IPS-15b (cell line): ENCODE results near the gene HSD17B1.

Experiments
- H3K27me3 ChIP-seq: one replicate; pipeline ENCODE4 v1.6.1; 2013; ENCODE audit warnings: low read length; ENCODE audit not compliant: control insufficient read depth, insufficient read depth
- H3K36me3 ChIP-seq: one replicate; pipeline ENCODE4 v1.6.1; 2013; ENCODE audit warnings: low read length; ENCODE audit not compliant: control insufficient read depth, insufficient read depth
- H3K4me1 ChIP-seq: one replicate; pipeline ENCODE4 v1.6.1; 2013; ENCODE audit warnings: mild to moderate bottlenecking, low read length; ENCODE audit not compliant: control insufficient read depth, insufficient read depth
- H3K4me3 ChIP-seq: one replicate; pipeline ENCODE4 v1.5.1; 2013; ENCODE audit warnings: low read depth, low read length
- H3K9ac ChIP-seq: one replicate; pipeline ENCODE4 v1.6.1; 2013; ENCODE audit warnings: low read depth, mild to moderate bottlenecking, low read length
- H3K9me3 ChIP-seq: one replicate; pipeline ENCODE4 v1.6.1; 2013; ENCODE audit warnings: mild to moderate bottlenecking, low read length; ENCODE audit not compliant: control insufficient read depth, insufficient read depth

The HSD17B1 gene

GRCh38 chr17:42565523-42566214 lies 12.9 kb downstream of the HSD17B1 start:
- peaks cover 40% of the 10 kb centered on the region for H3K36me3 ChIP-seq
- H3K4me3 ChIP-seq, result no peak overlapping the region
- peaks cover 10% of the 10 kb centered on the region for H3K4me1 ChIP-seq
- H3K9me3 ChIP-seq, result no peaks in the 10 kb centered on the region
- H3K27me3 ChIP-seq, result no peaks in the 10 kb centered on the region
- no peak overlapping the region for H3K9ac ChIP-seq

DNA sequence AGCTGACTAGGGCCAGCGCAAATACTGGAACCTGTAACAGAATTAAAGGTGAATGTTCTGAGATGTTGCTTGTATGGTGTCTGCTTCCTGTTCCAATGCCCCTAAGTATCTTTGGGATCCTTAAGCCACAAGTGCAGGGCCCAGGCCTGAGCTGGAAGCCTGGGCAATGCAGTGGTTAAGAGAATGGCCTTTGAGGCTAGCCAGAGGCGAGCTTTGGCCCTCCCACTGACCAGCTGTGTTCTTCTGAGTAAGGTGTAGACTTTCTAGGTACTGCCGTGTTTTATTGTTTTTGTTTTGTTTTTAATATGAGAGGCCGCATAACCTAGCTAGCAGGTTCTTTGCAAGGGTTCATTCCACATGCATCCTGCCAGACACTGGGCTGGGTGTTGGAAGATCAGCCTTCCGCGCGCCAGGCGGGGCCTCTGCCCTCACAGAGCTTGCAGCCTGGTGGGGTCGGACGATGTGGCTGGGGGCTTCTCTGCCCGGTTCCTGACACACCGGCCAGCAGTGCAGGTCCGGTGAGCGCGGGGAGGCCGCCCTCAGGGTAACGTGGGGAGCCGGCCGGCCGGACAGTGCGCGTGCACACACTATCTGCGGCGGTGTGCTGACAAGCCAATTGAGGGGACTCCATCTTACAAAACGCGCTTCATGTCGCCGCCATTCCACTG lies 13.6 kb downstream of the HSD17B1 start:
- Histone ChIP-seq H3K27me3 (no peaks in the 10 kb centered on the region), H3K4me3 (peak overlapping the region; percentile 86), H3K36me3 (peaks cover 42% of the 10 kb centered on the region), H3K9me3 (no peaks in the 10 kb centered on the region), H3K9ac (peak overlapping the region; percentile 3), H3K4me1 (peaks cover 10% of the 10 kb centered on the region)

DNA sequence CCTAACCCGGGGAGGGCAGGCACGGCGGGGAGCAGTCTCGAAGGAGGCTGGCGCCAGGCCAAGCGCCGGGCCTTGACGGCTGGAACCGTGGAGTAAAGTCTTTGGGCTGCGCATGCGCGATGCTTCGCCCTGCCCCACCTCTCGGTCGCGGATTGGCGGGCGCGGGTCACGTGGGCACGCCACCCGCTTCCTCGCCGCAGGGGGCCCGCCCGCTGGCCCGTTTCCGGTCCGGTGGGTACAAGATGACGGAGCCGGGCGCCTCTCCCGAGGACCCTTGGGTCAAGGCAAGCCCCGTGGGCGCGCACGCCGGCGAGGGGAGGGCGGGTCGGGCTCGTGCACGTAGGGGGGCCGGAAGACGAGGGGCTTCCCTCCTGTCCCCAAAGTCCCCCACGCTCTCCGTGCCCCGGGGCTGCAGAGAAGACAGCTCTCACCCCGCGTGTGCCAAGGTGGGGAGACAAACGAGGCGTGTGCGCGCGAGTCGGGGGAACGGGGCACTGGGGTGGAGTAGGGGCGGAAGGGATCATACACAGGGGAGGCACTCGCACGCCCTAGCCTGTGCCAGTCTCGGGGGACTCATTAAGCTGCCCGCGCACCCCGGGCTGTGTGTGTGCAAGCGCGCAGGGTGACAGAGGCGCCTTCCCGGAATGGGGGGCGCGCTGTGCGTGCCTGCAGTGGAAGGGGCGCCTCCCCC lies 14.3 kb downstream of the HSD17B1 start, which contains the start of gene MLX:
Gene MLX, plus strand, starts transcription at position 218 of the 691 bp plus-strand sequence. Its CDS starts 25 bp downstream, at position 243.
- H3K4me1 ChIP-seq, result peaks cover 10% of the 10 kb centered on the region

DNA sequence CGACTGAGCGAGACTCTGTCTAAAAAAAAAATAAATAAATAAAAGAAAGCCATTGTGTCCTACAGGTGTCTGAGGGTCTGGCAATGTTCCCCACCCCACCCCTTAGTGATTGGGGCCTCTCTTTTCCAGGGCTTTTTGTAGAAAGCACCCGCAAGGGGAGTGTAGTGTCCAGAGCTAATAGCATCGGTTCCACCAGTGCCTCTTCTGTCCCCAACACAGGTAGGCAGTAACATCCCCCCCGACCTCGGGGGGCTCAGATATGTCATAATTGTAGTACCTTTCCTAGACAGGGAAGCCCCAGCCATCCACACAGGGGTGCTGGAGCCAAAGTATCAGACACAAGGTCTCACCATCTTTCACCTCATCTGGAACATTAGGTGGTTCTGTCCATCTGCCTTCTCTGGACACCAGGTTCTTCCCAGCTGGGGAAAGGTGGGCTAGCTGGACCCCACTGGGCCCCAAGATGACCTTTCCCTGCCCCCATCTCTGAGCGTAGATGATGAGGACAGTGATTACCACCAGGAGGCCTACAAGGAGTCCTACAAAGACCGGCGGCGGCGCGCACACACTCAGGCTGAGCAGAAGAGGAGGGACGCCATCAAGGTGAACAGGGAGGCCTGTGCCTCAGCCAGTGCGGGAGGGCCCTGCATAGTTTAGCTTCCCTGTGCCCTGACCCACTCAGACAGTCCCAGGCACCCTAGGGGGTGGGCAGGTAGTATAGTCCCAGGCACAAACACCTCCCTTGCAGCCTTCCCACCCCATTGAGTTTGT lies 15.8 kb downstream of the HSD17B1 start:
- Histone ChIP-seq H3K9ac (no peak overlapping the region), H3K9me3 (no peaks in the 10 kb centered on the region), H3K27me3 (no peaks in the 10 kb centered on the region), H3K4me3 (no peak overlapping the region), H3K4me1 (peaks cover 4% of the 10 kb centered on the region), H3K36me3 (peaks cover 57% of the 10 kb centered on the region)

More for the DNA sequence above, 14.3 kb downstream of the HSD17B1 start, which contains the start of gene MLX:
- Histone ChIP-seq H3K36me3 (peaks cover 49% of the 10 kb centered on the region), H3K9me3 (no peaks in the 10 kb centered on the region), H3K9ac (peak within 1 kb of the TSS; percentile 79), H3K4me3 (peak within 1 kb of the TSS; percentile 86), H3K27me3 (no peaks in the 10 kb centered on the region)

DNA sequence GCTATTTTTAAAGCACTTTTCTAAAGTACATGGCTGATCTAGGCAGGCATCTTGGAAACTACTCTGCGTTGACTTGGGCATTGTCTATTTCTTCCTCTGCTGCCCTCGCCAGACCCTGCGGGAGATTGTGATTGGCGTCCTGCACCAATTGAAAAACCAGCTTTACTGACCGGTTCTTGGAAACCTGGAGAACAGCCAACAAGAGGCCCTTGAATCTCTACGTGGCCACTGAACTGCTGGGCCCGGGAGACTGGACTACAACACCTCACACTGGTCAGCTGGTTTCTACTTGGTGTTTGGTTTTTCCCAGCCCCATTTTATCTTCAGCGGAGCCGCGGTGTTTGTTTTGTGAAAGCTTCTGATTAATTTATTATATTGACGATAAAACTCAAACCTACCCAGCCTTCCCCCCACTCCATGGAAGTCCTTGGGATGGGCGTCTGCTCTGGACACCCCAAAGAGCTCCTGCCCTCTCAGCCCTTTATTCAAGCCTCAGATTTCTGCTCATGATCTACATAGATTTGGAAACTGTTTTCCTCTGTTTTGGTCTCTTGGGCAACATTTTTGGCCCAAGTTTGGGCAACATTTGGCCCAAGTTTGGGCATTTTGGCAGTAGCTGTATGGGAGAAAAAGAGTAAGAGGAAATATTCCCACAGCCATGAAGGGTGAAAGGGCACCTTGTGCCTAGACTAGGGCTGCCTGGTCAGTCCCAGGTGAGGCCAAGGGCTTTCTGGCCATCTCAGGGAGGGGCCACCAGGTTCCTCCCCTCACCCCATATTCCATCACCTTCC lies 18.9 kb downstream of the HSD17B1 start:
- Histone ChIP-seq H3K9ac (no peak overlapping the region), H3K9me3 (no peaks in the 10 kb centered on the region), H3K36me3 (peaks cover 51% of the 10 kb centered on the region), H3K4me3 (no peak overlapping the region), H3K4me1 (no peaks in the 10 kb centered on the region), H3K27me3 (no peaks in the 10 kb centered on the region)

- Histone ChIP-seq H3K4me3 (no peak overlapping the region), H3K36me3 (peaks cover 53% of the 10 kb centered on the region), H3K9ac (no peak overlapping the region), H3K9me3 (no peaks in the 10 kb centered on the region), H3K27me3 (no peaks in the 10 kb centered on the region), H3K4me1 (no peaks in the 10 kb centered on the region)
These were observed 20.4 kb downstream of the HSD17B1 start for GRCh38 chr17:42573095-42573494.

GRCh38 chr17:42574463-42574862 lies 21.7 kb downstream of the HSD17B1 start:
- Histone ChIP-seq H3K4me1 (peaks cover 2% of the 10 kb centered on the region), H3K36me3 (peaks cover 42% of the 10 kb centered on the region), H3K9ac (no peak overlapping the region), H3K9me3 (no peaks in the 10 kb centered on the region), H3K4me3 (no peak overlapping the region), H3K27me3 (no peaks in the 10 kb centered on the region)

DNA sequence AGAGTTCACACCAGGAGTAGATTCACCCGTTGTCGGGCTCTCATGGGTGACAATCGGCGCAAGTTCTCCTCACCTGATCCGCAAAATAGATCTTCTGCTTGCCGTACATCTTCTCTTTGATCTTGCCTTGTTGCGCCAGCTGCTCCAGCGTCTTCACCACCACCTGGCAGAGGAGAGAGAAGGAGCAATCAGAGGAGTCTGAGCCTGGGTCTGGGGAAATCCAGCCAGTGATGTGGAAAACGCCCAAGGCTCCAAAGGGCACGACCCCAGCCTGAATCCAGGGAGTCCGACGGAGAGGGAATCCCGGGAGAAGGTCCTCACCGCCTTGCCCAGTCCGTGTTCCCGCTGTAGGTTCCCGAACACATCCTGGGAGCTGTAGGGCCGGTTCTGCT lies 24.4 kb downstream of the HSD17B1 start:
- Histone ChIP-seq H3K27me3 (no peaks in the 10 kb centered on the region), H3K9me3 (no peaks in the 10 kb centered on the region), H3K36me3 (peaks cover 33% of the 10 kb centered on the region), H3K4me3 (peak overlapping the region; percentile 99), H3K9ac (peak overlapping the region; percentile 93), H3K4me1 (peaks cover 2% of the 10 kb centered on the region)

GRCh38 chr17:42577532-42578281 lies 25.0 kb downstream of the HSD17B1 start, which contains the start of gene PSMC3IP:
PSMC3IP (minus strand) TSS chr17:42577729; CDS start chr17:42577686, 43 bp downstream.
- no peaks in the 10 kb centered on the region for H3K27me3 ChIP-seq
- H3K36me3 ChIP-seq, result peaks cover 39% of the 10 kb centered on the region
- peak within 1 kb of the TSS; percentile 98 for H3K9ac ChIP-seq
- no peaks in the 10 kb centered on the region for H3K9me3 ChIP-seq
- H3K4me3 ChIP-seq, result peak within 1 kb of the TSS; percentile 99
- H3K4me1 ChIP-seq, result peaks cover 2% of the 10 kb centered on the region

- Histone ChIP-seq H3K36me3 (peaks cover 37% of the 10 kb centered on the region), H3K4me1 (peaks cover 2% of the 10 kb centered on the region), H3K9ac (peak overlapping the region; percentile 98), H3K9me3 (no peaks in the 10 kb centered on the region), H3K4me3 (peak overlapping the region; percentile 99), H3K27me3 (no peaks in the 10 kb centered on the region)
These were observed 25.7 kb downstream of the HSD17B1 start for GRCh38 chr17:42578282-42578869.
